ENCODE measurements around the gene ANKS1B.
"Not testable (repeated sequence)": the region's sequence is repeated elsewhere in the genome, so short reads cannot be mapped to it uniquely, and the experiment has no call there.

The ANKS1B gene

GRCh38 chr12:98868076-98868475 lies 1116.7 kb downstream of the ANKS1B start:
- no peak overlapping the region for H3K27ac ChIP-seq (ENCODE audit: low read depth, low read length, severe bottlenecking)
- H3K9me3 ChIP-seq (ENCODE audit: control insufficient read depth, low read length) = no peaks in the 10 kb centered on the region
- H3K4me3 ChIP-seq (ENCODE audit: extremely low read depth, insufficient read depth, low read length, poor library complexity, severe bottlenecking) = no peak overlapping the region
- WGBS, 2 experiments (ENCODE audit: insufficient coverage in 2 of 2) = 89 to 96% methylated on average over 5 of the region's 6 CpGs
- H3K36me3 ChIP-seq (ENCODE audit: control insufficient read depth, insufficient read depth, low read length) = no peaks in the 10 kb centered on the region
- no peaks in the 10 kb centered on the region for H3K4me1 ChIP-seq (ENCODE audit: control insufficient read depth, insufficient read depth, low read length, poor library complexity, severe bottlenecking)

GRCh38 chr12:98864363-98864762 lies 1120.4 kb downstream of the ANKS1B start:
- H3K36me3 ChIP-seq (ENCODE audit: control insufficient read depth, insufficient read depth, low read length) = no peaks in the 10 kb centered on the region
- WGBS, 2 experiments (ENCODE audit: insufficient coverage in 2 of 2) = 67 to 75% methylated on average over 1 of the region's 1 CpG
- H3K4me1 ChIP-seq (ENCODE audit: control insufficient read depth, insufficient read depth, low read length, poor library complexity, severe bottlenecking) = no peaks in the 10 kb centered on the region
- no peaks in the 10 kb centered on the region for H3K9me3 ChIP-seq (ENCODE audit: control insufficient read depth, low read length)
- no peak overlapping the region for H3K4me3 ChIP-seq (ENCODE audit: extremely low read depth, insufficient read depth, low read length, poor library complexity, severe bottlenecking)
- no peak overlapping the region for H3K27ac ChIP-seq (ENCODE audit: low read depth, low read length, severe bottlenecking)

GRCh38 chr12:98863167-98863566 lies 1121.6 kb downstream of the ANKS1B start:
- Histone ChIP-seq H3K27ac (ENCODE audit: low read depth, low read length, severe bottlenecking) (no peak overlapping the region), H3K9me3 (ENCODE audit: control insufficient read depth, low read length) (no peaks in the 10 kb centered on the region), H3K36me3 (ENCODE audit: control insufficient read depth, insufficient read depth, low read length) (no peaks in the 10 kb centered on the region), H3K4me3 (ENCODE audit: extremely low read depth, insufficient read depth, low read length, poor library complexity, severe bottlenecking) (no peak overlapping the region), H3K4me1 (ENCODE audit: control insufficient read depth, insufficient read depth, low read length, poor library complexity, severe bottlenecking) (no peaks in the 10 kb centered on the region)
- 14 to 31% methylated on average over 1 to 2 of the region's 3 CpGs for WGBS, 2 experiments (ENCODE audit: insufficient coverage in 2 of 2)

- H3K4me3 ChIP-seq (ENCODE audit: extremely low read depth, insufficient read depth, low read length, poor library complexity, severe bottlenecking) = no peak overlapping the region
- H3K36me3 ChIP-seq (ENCODE audit: control insufficient read depth, insufficient read depth, low read length) = no peaks in the 10 kb centered on the region
- peaks cover 6% of the 10 kb centered on the region for H3K4me1 ChIP-seq (ENCODE audit: control insufficient read depth, insufficient read depth, low read length, poor library complexity, severe bottlenecking)
- no peak overlapping the region for H3K27ac ChIP-seq (ENCODE audit: low read depth, low read length, severe bottlenecking)
- H3K9me3 ChIP-seq (ENCODE audit: control insufficient read depth, low read length) = no peaks in the 10 kb centered on the region
- 100% methylated on average over 1 of the region's 2 CpGs; no CpG with 5 or more reads in 1 of the 2 experiments for WGBS, 2 experiments (ENCODE audit: insufficient coverage in 2 of 2)
These were observed 1123.5 kb downstream of the ANKS1B start for GRCh38 chr12:98861251-98861650.

GRCh38 chr12:98856897-98857540 lies 1127.7 kb downstream of the ANKS1B start:
- H3K36me3 ChIP-seq (ENCODE audit: control insufficient read depth, insufficient read depth, low read length) = no peaks in the 10 kb centered on the region
- 4 to 8% methylated on average over 3 to 4 of the region's 4 CpGs for WGBS, 2 experiments (ENCODE audit: insufficient coverage in 2 of 2)

GRCh38 chr12:98852181-98852580 lies 1132.6 kb downstream of the ANKS1B start:
- Histone ChIP-seq H3K27ac (ENCODE audit: low read depth, low read length, severe bottlenecking) (no peak overlapping the region), H3K4me1 (ENCODE audit: control insufficient read depth, insufficient read depth, low read length, poor library complexity, severe bottlenecking) (peaks cover 6% of the 10 kb centered on the region), H3K9me3 (ENCODE audit: control insufficient read depth, low read length) (no peaks in the 10 kb centered on the region), H3K36me3 (ENCODE audit: control insufficient read depth, insufficient read depth, low read length) (no peaks in the 10 kb centered on the region), H3K4me3 (ENCODE audit: extremely low read depth, insufficient read depth, low read length, poor library complexity, severe bottlenecking) (no peak overlapping the region)
- 92 to 93% methylated on average over 2 of the region's 2 CpGs for WGBS, 2 experiments (ENCODE audit: insufficient coverage in 2 of 2)

More at GRCh38 chr12:98856897-98857540, 1127.7 kb downstream of the ANKS1B start:
- Histone ChIP-seq H3K9me3 (ENCODE audit: control insufficient read depth, low read length) (no peaks in the 10 kb centered on the region), H3K4me3 (ENCODE audit: extremely low read depth, insufficient read depth, low read length, poor library complexity, severe bottlenecking) (no peak overlapping the region), H3K4me1 (ENCODE audit: control insufficient read depth, insufficient read depth, low read length, poor library complexity, severe bottlenecking) (peaks cover 6% of the 10 kb centered on the region), H3K27ac (ENCODE audit: low read depth, low read length, severe bottlenecking) (no peak overlapping the region)

- Histone ChIP-seq H3K9me3 (ENCODE audit: control insufficient read depth, low read length) (no peaks in the 10 kb centered on the region), H3K4me3 (ENCODE audit: extremely low read depth, insufficient read depth, low read length, poor library complexity, severe bottlenecking) (no peak overlapping the region), H3K4me1 (ENCODE audit: control insufficient read depth, insufficient read depth, low read length, poor library complexity, severe bottlenecking) (no peaks in the 10 kb centered on the region), H3K36me3 (ENCODE audit: control insufficient read depth, insufficient read depth, low read length) (no peaks in the 10 kb centered on the region), H3K27ac (ENCODE audit: low read depth, low read length, severe bottlenecking) (no peak overlapping the region)
- 83% methylated on average over 1 of the region's 2 CpGs for WGBS, 2 experiments (ENCODE audit: insufficient coverage in 2 of 2)
These were observed 1137.5 kb downstream of the ANKS1B start for GRCh38 chr12:98847242-98847641.

- Histone ChIP-seq H3K4me1 (ENCODE audit: control insufficient read depth, insufficient read depth, low read length, poor library complexity, severe bottlenecking) (no peaks in the 10 kb centered on the region), H3K27ac (ENCODE audit: low read depth, low read length, severe bottlenecking) (no peak overlapping the region), H3K4me3 (ENCODE audit: extremely low read depth, insufficient read depth, low read length, poor library complexity, severe bottlenecking) (no peak overlapping the region), H3K9me3 (ENCODE audit: control insufficient read depth, low read length) (no peaks in the 10 kb centered on the region), H3K36me3 (ENCODE audit: control insufficient read depth, insufficient read depth, low read length) (no peaks in the 10 kb centered on the region)
These were observed 1138.8 kb downstream of the ANKS1B start for GRCh38 chr12:98845957-98846356.

GRCh38 chr12:98840325-98840724 lies 1144.4 kb downstream of the ANKS1B start:
- WGBS, 2 experiments (ENCODE audit: insufficient coverage in 2 of 2) = 93% methylated on average over 2 to 3 of the region's 3 CpGs
- Histone ChIP-seq H3K9me3 (ENCODE audit: control insufficient read depth, low read length) (no peaks in the 10 kb centered on the region), H3K27ac (ENCODE audit: low read depth, low read length, severe bottlenecking) (no peak overlapping the region)

GRCh38 chr12:98838231-98838647 lies 1146.5 kb downstream of the ANKS1B start:
- H3K4me3 ChIP-seq (ENCODE audit: extremely low read depth, insufficient read depth, low read length, poor library complexity, severe bottlenecking) = no peak overlapping the region
- H3K9me3 ChIP-seq (ENCODE audit: control insufficient read depth, low read length) = no peaks in the 10 kb centered on the region
- WGBS, 2 experiments (ENCODE audit: insufficient coverage in 2 of 2) = 65 to 86% methylated on average over 3 to 4 of the region's 7 CpGs

More at GRCh38 chr12:98840325-98840724, 1144.4 kb downstream of the ANKS1B start:
- H3K36me3 ChIP-seq (ENCODE audit: control insufficient read depth, insufficient read depth, low read length) = no peaks in the 10 kb centered on the region
- no peaks in the 10 kb centered on the region for H3K4me1 ChIP-seq (ENCODE audit: control insufficient read depth, insufficient read depth, low read length, poor library complexity, severe bottlenecking)
- H3K4me3 ChIP-seq (ENCODE audit: extremely low read depth, insufficient read depth, low read length, poor library complexity, severe bottlenecking) = no peak overlapping the region

GRCh38 chr12:98837134-98837752 lies 1147.5 kb downstream of the ANKS1B start:
- not testable (repeated sequence) for H3K27ac ChIP-seq (ENCODE audit: low read depth, low read length, severe bottlenecking); H3K4me3 ChIP-seq (ENCODE audit: extremely low read depth, insufficient read depth, low read length, poor library complexity, severe bottlenecking); H3K4me1 ChIP-seq (ENCODE audit: control insufficient read depth, insufficient read depth, low read length, poor library complexity, severe bottlenecking); H3K9me3 ChIP-seq (ENCODE audit: control insufficient read depth, low read length); H3K36me3 ChIP-seq (ENCODE audit: control insufficient read depth, insufficient read depth, low read length)
- 93 to 96% methylated on average over 8 of the region's 12 CpGs for WGBS, 2 experiments (ENCODE audit: insufficient coverage in 2 of 2)

More at GRCh38 chr12:98838231-98838647, 1146.5 kb downstream of the ANKS1B start:
- H3K4me1 ChIP-seq (ENCODE audit: control insufficient read depth, insufficient read depth, low read length, poor library complexity, severe bottlenecking) = no peaks in the 10 kb centered on the region
- H3K27ac ChIP-seq (ENCODE audit: low read depth, low read length, severe bottlenecking) = no peak overlapping the region
- no peaks in the 10 kb centered on the region for H3K36me3 ChIP-seq (ENCODE audit: control insufficient read depth, insufficient read depth, low read length)

Data from mesodermal cell (in vitro differentiated cells).